NCI-H774 (cell line): Measurements from ENCODE around the gene GRM7.

Experiments used
- DNase-seq: peaks from one replicate; lab custom pipeline; 2025; lab: John Stamatoyannopoulos, UW

GRM7 gene

GRCh38 chr3:7504886-7505775 lies 644.2 kb downstream of the GRM7 start:
- no peak for DNase-seq

- no peak for DNase-seq
Measured at GRCh38 chr3:7506606-7507180, 645.8 kb downstream of the GRM7 start.

- DNase-seq, result no peak
Measured at GRCh38 chr3:7508821-7509220, 647.9 kb downstream of the GRM7 start.

GRCh38 chr3:7512048-7512447 lies 651.1 kb downstream of the GRM7 start:
- no peak for DNase-seq

GRCh38 chr3:7518026-7518425 lies 657.1 kb downstream of the GRM7 start:
- DNase-seq, result no peak

GRCh38 chr3:7518456-7518855 lies 657.5 kb downstream of the GRM7 start:
- DNase-seq, result no peak

- no peak for DNase-seq
Measured at GRCh38 chr3:7520059-7520458, 659.1 kb downstream of the GRM7 start.

- DNase-seq, result no peak
Measured at GRCh38 chr3:7520593-7520992, 659.7 kb downstream of the GRM7 start.

- DNase-seq, result no peak
Measured at GRCh38 chr3:7536510-7536909, 675.6 kb downstream of the GRM7 start.

GRCh38 chr3:7536921-7537320 lies 676.0 kb downstream of the GRM7 start:
- DNase-seq, result no peak

- DNase-seq, result no peak
Measured at GRCh38 chr3:7543294-7543880, 682.5 kb downstream of the GRM7 start.

- no peak for DNase-seq
Measured at GRCh38 chr3:7545334-7545733, 684.4 kb downstream of the GRM7 start.

GRCh38 chr3:7546253-7546652 lies 685.3 kb downstream of the GRM7 start:
- no peak for DNase-seq

GRCh38 chr3:7547826-7548225 lies 686.9 kb downstream of the GRM7 start:
- no peak for DNase-seq

GRCh38 chr3:7562892-7563291 lies 702.0 kb downstream of the GRM7 start:
- DNase-seq, result no peak

- DNase-seq, result no peak
Measured at GRCh38 chr3:7565574-7565973, 704.7 kb downstream of the GRM7 start.

GRCh38 chr3:7567160-7567559 lies 706.2 kb downstream of the GRM7 start:
- no peak for DNase-seq

- DNase-seq, result no peak
Measured at GRCh38 chr3:7568526-7569184, 707.7 kb downstream of the GRM7 start.

- no peak for DNase-seq
Measured at GRCh38 chr3:7573330-7573729, 712.4 kb downstream of the GRM7 start.

- no peak for DNase-seq
Measured at GRCh38 chr3:7574435-7574834, 713.5 kb downstream of the GRM7 start.

- no peak for DNase-seq
Measured at GRCh38 chr3:7576071-7576470, 715.2 kb downstream of the GRM7 start.

GRCh38 chr3:7576506-7576905 lies 715.6 kb downstream of the GRM7 start:
- DNase-seq, result no peak

- DNase-seq, result no peak
Measured at GRCh38 chr3:7577513-7577912, 716.6 kb downstream of the GRM7 start.
